CD4-positive, alpha-beta T cell treated with Interleukin-6 for 4 hours (primary cell): ENCODE data around the gene PEAK1.

ENCODE experiments used
- DNase-seq: peaks from one replicate; pipeline ENCODE4 v3.0.0-alpha.2; 2020; ENCODE audit warnings: mixed read lengths

The PEAK1 gene

DNA sequence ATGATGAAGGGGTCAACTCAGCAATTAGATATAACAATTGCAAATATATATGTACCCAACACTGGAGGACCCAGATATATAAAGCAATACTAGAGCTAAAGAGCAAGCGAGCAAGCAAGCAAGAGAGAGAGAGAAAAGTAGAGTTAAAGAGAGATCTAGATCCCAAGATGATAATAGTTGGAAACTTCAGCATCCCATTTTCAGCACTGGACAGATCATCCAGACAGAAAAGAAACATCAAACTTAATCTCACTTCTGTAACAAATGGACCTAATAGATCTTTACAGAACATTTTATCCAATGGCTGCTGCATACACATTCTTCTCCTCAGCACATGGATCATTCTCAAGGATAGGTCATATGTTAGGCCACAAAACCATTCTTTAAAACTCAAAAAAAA lies 23.2 kb downstream of the PEAK1 start:
- no peak for DNase-seq

DNA sequence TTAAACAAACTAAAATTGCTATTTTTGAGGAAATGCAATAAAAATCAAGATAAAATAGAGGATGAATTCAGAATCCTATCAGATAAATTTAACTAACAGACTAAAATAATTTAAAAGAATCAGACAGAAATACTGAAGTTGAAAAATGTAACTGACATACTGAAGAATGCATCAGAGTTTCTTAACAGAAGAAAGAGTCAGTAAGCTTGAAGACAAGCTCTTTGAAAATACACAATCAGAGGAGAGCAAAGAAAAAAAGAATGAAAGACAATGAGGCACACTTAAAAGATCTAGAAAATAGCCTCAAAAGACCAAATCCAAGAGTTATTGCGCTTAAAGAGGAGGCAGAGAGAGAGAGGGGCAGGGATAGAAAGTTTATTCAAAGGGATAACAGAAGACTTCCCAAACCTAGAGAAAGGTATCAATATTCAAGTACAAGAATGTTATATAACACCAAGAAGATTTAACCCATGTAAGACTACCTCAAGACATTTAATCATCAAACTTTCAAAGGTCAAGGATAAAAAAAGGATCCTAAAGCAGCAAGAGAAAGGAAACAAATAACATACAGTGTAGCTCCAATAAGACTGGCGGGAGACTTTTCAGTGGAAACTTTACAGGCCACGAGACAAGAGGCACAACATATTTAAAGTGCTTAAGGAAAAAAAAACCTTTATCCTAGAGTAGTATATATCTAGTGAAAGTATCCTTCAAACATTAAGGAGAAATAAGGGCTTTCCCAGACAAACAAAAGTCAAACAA lies 24.7 kb downstream of the PEAK1 start:
- DNase-seq: no peak

DNA sequence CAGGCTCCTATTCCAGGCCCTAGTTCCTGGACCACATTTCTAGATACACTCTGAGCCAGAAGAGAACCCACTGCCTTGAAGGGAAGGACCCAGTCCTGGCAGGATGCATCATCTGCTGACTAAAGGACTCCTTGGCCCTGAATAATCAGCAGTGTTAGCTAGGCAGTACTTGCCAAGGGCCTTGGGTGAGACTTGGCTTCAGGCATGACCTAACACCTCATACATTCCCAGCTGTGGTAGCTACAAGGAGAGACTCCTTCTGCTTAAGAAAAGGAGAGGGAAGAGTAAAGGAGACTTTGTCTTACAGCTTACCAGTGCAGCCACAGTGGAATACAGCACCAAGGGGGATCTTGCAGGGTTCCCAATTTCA lies 26.4 kb downstream of the PEAK1 start:
- DNase-seq: no peak

DNA sequence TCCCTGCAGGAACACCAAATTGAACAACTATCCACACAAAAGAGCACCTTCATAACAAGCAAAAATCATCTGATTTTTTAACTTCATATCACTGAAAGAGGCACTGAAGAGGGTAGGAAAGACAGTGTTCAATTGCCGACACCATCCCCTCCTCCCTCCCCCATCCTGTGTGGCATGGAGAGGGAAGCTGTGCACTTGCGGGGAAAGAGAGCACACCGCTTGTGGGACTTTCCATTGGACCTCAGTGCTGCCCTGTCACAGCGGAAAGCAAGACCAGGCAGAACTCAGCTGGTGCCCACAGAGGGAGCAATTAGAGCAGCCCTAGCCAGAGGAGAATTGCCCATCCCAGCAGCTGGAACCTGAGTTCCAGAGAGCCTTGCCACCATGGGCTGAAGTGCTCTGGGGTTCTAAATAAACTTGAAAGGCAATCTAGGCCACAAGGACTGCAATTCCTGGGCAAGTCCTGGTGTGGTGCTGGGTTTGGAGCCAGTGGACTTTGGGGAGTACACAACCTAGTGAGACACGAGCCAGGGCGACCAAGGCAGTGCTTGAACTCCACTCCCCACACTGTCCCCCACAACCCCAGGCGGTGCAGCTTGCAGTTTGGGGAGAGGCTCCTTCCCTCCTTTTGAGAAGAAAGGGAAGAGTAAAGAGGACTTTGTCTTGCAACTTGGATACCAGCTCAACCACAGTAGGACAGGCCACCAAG lies 27.0 kb downstream of the PEAK1 start:
- DNase-seq: no peak

DNA sequence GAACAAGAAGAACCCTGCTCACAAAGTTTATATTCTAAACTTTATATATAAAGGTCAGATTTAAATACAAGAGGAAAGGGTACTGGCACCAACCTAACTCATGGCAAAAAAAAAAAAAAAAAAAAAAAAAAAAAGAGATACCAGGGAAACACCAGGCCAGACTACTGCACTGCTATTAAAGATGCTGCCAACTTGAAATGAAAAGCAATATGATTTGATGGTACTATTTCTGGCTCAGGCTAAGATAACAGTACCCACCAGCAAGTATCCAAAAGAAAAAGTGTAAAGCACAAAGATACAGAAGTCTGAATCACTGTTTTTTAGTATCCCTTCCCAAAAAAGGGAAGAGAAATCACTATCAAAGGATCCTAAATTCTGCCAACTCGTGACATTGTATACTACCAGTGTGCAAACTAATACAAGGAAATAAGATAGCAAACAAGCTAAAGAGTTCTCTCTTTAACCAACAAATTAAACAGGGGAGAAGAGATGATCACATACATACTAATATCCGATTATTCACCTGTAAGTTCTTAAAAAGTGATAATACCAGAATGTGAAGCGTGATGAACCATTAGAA lies 28.4 kb downstream of the PEAK1 start:
- DNase-seq: no peak

DNA sequence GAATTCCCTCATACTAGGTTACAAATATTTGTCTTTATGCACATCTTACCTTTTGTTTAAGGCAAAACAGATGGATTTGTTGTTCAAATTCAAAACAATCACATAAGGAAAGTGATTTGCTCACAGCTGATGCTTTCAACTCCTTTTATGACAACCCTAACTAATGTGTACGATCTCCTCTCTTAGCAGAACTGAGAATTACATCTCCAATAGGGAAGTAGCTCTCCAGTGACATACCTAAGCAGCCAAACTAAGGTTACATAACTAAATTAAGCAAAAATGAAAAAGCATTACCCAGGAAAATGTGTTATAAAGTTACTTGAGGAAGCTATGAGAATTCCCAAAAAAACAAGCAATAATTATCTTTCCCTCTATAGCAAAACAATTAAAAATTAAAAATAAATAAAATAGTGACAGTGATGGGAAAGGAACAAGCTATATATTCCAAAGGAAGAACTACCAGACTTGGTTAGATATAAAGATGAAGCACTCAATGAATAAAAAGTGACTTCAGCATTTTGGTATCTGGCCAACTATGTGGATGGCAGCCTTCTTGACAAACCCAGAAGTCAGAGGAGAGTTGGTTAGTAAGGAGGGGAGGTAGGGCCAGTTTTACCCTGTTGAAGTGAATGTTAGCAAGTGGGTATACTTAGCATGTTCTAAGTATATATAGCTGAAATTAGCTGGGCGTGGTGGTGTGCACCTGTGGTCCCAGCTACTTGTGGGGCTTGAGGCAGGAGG lies 32.4 kb downstream of the PEAK1 start:
- DNase-seq: no peak

DNA sequence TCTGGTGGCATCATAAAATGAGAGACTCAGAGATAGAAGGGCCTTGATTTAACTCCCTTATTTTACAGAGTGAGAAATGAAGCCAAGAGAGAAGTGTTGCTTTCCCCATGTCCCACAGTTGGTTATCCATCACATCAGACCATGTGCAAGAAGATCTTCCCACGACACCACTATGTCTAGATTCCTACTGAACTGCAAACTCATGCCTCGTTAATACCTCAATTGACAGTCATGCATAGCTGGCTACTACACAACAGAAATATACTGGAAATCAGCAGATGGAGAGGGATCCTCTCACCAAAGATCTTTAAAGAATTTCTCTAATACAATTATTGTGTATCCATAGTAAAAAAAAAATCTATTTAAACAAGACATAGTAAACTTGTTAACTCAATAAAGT lies 33.3 kb downstream of the PEAK1 start:
- DNase-seq: no peak

DNA sequence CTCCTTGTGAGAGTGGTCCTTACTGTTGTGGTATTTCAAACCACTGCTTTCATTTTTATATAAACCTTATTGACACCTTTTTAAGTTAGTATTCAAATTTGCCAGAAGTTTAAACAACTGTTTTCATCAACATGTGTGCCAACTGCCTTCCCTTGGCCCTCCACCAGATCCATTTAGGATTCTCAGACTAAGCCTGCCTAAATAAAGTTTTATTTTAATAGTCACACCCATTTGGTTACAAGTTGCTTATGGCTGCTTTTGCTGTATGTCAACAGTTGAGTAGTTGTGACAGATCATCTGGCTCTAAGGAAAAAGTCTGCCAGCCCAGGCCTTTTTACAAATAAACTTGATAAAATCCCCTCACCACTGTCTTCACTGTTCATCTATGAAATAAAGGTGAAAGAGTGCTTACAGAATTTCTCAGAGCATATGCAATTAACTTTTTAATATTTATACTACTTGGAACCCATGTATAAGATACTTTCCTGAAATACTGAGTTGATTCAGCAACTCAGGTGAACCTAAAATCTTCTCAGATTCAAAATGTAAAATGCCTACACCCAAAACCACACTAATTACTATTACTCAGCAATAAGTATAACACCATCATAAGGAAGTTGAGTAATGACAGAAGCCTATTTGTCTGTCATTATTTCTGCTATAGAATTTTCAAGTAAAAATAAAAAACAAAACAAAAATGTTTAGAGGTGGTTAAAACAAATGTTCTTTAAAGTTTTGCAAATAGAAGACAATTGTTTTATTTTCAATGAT lies 35.1 kb downstream of the PEAK1 start:
- DNase-seq: no peak

DNA sequence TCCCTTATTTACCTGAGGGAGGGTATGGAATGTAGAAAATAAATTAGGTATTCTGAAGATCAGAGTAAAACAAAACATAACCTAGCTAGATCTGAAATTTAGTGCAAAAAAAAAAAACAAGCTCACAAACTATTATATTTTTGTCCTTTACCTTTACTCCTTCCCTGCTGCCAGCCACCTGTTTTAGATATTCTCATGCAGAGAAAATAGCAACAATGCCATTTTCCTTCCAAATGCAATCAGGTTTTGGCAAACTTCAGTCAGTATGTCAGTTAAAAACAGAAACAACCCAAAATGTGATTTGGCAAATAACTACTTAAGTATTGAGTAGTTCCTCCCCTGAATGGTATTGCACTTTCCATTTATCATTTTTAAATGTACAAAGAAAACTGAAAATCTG lies 35.8 kb downstream of the PEAK1 start:
- DNase-seq: no peak

DNA sequence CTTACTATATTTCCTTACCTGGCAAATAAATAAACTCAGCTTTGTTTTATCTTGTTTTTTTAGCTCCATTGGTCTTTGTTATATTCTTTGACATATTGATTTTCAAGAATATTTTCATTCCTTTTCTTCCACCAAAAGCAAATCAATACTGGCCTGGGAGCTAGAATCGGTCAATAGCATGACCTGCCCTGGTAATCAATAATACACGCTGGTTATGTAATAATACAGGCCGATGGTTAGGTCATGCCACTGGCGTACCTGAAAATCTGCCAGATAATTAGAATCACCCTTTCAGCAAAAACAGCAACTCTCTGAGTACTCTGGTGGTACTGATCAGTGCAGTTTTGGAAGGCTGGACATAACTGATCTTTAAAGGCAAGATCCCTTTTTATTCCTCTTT lies 39.9 kb downstream of the PEAK1 start:
- DNase-seq: no peak

DNA sequence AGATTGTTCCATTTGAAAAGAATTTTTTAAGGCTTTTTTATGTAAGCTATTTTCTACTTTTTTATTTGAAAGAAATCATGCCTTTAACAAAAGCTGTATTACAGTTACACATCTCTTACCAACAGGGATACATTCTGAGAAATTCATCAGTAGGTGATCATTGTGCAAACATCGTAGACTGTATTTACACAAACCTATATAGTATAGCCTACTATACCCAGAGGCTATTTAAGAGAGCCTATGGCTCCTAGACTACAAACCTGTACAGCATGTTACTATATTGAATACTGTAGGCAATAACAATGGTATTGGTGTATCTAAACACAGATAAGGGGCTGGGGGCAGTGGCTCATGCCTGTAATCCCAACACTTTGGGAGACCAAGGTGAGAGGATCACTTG lies 43.1 kb downstream of the PEAK1 start:
- DNase-seq: no peak

DNA sequence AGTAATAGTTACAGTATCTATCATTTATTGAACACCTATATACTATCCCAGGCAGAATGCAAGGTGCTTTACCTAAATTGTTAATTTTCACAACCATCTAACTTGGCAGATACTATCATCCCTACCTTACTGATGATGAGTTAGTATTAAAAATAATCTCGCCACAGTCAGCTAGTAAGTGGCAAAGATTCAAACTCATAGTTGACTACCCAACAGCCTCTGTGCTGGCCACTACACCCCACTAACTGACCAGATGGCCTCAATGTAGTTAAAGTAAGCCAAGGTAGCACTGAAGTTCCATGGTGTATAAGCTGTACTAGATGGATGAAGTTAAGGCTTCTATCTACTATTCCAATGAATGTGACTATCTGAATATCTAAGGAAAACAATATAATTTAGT lies 44.8 kb downstream of the PEAK1 start:
- DNase-seq: no peak

DNA sequence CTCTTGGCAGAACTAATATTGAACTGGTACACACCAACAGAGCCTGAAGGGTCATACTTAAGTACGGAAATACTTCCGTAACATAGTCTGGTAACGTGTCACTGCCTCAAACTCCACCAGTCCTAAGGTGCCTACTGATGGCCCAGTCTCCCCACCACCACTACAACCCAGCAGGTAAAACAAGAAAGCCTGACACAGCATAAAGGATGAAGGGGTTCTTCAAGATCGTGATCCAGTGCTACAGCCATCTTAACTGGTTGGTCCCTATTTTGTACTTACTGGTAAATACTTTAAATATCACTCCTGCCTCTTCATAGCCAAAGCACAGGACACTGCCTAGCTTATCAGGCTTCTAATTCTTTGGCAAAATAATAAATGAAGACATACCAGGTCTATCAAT lies 46.5 kb downstream of the PEAK1 start:
- no peak for DNase-seq

DNA sequence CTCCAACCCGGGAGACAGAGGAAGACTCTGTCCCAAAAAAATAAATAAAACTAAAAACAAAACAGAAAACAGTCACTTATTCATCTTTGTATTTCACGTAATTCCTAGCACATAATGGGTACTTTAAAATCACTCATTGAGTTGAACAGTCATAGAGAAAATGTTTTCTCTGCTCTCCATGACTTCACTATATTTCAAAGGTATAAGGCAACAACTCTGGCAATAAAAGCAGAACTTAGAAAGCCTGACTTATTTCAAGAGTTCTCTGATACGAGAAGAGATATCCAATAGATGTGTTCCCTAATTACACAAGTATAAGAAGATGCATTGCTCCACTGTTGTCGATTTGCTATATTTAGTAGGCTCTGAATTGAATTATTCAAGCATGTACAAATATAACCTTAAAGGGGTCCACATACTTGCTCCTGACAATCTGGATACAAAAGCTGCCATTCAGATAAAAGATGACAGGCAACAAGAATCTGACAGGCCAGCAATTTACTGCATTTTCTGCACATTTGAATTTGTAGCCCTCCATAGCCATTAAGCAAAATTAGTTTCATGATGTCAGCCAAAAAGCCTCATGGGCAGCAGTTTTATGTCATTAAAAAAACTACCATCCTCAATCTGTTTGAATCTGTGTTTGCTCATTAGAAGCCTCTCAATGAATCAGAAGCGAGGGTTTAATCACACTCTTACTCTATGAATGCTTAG lies 47.9 kb downstream of the PEAK1 start:
- DNase-seq: no peak

DNA sequence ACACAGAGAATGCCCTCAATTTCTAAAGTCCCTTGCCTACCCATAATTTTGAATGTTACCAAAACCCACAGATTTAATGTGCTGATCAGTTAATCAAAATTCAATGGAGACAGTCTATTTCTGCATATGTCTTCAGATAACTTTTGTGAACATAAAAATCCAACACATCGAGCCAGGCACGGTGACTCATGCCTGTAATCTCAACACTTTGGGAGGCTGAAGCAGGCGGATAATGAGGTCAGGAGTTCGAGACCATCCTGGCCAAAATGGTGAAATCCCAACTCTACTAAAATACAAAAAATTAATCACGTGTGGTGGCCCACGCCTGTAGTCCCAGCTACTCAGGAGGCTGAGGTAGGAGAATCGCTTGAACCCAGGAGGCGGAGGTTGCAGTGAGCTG lies 49.3 kb downstream of the PEAK1 start:
- no peak for DNase-seq

DNA sequence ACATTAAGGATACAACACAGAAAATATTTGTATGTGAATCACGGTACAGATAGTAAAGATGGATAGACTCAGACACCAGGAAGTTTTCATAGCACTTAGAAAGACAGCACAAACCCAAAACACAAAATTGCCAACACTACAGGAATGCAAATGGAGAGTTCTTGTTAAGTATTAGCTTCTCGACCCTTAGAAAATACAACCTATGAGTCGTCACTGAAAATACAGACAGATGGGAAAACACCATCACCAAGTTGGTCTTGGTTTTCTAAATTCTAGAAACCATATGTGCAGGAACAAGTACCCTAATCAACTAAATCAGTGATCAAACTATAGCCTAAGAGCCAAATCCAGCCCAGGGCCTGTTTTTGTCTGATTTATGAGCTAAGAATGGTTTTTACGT lies 50.7 kb downstream of the PEAK1 start:
- DNase-seq: no peak

DNA sequence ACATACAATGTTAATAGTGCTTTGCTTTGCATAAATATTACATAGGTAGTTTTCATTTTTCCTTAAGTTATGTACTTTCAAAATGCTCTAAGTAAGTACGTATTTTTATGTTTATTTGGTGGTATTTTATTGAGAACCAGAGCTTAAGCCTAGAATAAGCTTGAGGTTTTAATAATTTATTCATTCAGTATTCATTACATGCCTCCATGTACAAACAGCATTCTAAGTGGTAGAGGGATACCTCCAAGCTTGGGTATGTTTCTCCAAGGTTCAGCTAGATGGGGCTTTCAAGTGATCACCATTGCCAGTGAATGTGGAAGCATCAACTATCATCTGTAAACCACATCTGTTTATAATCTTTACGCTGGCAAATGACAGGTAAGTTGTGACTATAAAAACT lies 52.3 kb downstream of the PEAK1 start:
- DNase-seq: no peak

DNA sequence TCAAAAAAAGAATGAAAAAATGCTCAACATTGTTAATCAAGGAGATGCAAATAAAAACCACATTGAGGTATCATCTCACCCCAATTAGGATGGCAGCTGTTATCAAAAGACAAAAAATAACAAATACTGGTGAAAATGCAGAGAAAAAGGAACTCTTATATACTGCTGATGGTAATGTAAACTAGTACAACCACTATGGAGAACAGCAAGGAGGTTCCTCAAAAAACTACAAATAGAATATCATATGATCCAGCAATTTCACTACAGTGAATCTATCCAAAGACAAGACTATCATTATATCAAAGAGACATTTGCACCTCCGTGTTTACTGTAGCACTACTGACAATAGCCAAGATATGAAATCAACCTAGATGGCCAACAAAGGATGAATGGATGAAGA lies 58.4 kb downstream of the PEAK1 start:
- DNase-seq: no peak

DNA sequence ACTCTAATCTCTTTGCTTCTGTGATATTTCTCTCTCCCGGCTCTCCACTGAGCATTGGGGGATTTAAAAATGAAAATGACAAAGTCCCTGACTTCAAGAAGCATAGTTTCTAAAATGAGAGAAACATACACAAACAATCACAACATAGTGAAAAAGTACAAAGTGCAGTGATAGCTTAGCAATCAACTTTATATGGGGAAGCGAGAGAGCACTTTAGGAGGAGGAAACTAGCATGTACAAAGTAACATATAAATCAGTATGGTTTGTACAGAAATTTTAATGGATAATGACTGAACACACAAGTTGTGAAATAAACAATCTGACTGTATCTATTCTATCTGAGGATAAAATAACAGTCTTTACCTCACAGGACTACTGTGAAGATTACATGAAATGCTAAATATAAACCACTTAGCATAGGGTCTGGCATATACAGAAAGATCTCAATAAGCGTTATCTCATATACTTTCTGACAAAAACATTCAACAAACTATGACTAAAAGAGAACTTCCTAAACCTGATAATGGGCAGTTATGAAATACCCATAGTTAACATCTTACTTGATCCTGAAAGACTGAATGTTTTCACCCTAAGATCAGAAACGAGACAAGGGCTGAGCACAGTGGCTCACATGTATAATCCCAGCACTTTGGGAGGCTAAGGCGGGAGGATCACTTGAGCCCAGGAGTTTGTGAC lies 61.2 kb downstream of the PEAK1 start:
- DNase-seq: no peak

DNA sequence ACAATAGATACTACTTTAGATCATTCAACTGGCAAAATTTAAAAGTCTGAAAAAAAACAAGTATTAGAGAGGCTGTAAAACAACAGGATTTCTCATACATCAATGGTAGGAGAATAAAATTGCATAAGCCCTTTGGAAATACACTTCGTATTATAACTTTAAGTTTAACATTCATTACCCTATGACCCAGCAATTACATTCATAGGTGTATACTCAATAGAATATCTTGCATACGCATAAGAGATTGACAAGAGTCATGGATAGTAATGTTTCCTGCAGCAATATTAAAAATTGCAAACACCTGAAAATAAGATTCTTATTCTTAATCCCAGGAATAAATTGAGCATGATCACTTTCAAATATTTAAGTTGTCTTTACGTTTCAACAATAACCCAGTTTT lies 63.6 kb downstream of the PEAK1 start:
- DNase-seq: no peak

DNA sequence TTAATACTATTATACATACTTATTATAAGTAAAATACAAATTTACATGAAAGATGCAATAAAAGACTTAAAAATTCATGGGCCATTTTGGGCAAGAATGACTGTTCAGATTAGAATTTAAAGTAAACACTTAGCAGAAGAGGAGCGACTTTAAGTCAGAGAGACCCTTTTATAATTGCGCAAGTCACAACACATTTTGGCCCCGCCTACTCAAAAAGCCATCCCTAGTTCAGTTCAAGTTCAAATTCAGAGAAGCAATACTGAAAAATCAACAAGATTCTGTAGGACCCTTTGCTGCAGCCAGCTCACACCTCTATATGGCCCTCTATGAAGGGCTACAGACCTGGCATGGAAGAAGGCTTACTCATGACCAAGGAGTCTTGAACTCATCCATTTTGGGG lies 64.6 kb downstream of the PEAK1 start:
- DNase-seq: no peak

DNA sequence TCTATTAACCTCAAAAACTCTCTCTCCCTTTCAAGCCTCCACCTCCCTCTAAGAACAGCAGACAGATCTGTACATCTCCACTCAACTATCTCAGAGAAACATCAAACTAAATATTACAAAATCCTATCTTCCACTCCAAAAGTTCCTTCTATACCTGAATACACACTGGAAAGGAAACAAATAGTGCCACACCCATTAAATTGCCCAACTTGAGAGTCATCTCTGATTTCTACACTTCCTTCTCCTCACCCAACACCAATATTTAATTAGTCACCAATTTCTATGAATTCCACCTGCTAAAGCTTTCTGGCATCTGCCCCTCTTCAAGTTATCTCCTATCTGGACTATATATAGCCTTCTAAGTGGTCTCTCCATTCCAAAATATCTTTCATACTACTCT lies 65.8 kb downstream of the PEAK1 start:
- no peak for DNase-seq
